HG03139 (cell line): ENCODE results near the gene AGBL4.
A peak's percentile ranks its signal among the peaks of the same experiment; 100 is the strongest.

ENCODE experiments used
- ATAC-seq: cut with Tn5 transposase; IDR thresholded peaks from one replicate; pipeline ENCODE4 v1.9.1; 2021; ENCODE audit not compliant: unreplicated experiment

Gene AGBL4

DNA sequence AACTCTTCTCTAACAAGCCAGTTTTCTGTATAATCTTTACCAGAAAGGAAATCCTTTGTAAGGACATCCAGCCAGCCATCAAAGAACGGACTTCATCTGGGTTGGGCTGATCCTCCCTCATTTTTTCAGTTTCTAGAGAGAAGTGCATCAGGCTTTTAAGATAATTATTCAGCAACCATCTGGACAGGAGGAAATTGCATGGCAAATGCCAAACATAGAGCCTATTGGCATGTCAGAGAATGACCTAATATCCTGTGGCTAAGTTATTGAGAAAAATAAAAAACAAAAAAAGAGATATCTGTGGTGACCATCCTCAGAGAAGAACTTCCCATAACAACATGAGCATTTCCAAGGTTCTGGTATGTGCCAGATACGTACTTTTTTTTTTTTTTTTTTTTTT is 1172.1 kb downstream of the AGBL4 start:
- no peak for ATAC-seq

DNA sequence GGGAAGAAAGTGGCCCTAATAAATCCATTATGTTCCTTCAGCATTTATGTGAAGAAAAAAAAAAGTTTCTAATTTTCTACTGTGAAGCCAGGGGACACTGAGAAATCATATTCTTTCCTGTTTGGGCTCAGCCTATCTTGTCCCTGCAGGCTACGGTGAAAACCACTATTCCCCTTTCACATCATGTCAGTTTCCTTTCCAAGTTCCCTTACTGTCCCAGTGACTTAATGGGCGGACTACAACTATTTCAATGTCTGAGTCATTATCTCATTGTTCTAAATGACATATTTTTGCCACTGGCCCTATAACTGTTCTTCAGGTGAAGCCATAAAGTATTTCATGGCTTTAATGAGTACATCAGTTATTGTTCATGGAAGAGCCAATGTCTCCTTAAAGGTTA is 1175.7 kb downstream of the AGBL4 start:
- ATAC-seq = no peak

DNA sequence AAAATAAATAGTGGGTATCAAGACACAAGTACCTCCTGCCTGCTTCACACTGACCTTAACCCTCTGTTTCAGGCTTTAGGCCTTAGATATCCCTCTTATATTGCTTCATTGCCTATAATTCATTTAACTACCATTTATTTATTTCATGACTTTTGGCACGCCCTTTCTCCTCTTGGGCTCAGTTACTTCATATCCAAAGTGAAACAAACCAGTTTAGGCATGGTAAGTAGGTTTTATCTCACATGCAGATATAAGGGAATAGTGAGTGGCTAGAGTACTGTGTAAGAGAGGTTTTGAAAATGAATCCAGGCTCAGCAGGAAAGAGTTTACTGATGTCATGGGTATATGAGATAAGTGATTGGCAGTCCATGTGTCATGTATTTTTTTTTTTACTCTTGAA is 1177.3 kb downstream of the AGBL4 start:
- ATAC-seq = no peak

DNA sequence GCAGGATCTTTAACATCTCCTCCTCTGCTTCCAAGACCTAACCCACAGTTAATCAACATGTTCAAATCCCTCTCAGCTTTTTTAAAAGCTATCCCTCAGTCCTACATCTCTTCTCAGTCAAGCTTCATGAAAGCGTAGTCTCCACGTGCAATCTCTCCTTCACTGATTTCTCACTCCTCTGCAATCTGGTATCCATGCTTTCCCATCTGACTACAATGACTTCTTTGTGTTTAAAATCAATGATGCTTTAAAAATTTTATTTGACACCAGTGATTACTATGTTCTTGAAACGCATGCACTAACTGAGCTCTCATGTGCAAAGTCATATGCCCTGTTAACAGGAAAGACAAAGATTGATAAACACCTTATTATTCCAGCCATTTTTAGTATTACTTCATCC is 1179.6 kb downstream of the AGBL4 start:
- ATAC-seq = no peak

DNA sequence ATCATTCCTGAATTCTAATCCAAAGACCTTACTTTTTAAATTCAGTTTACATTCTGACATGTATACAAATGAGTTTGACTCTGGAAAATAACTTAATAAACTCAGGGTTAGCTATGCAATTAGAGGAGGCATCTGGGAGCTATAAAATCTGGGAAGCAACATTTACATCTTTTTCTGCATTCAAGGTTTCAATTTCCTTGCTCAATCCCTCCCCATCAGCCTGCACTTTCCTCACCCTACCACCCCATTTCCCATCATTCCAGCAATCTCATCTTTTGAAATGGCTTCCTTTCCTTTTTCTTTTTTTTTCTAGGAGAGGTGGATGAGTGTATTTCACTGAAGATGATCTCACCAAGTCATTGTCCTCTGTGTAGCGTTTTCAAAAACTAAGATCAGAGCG is 1181.8 kb downstream of the AGBL4 start:
- no peak for ATAC-seq

DNA sequence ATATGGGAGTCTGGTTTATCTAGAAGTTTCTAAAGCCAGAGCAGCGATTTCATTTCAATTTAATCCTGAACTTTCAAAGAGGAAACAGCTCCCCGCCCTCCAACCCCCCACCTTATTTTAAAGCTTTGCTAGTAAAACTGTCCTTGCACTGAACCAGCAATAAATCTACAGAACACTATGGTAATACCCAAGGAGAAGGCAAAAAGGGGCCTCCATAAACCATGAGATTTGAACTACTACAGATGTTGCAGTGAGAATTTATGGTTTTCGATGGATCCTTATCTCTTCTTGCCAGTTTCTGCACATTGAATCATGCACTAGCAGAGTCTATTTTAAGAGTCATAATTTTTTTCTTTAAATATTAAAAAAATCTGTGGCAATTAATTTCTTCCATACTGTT is 1182.3 kb downstream of the AGBL4 start:
- no peak for ATAC-seq

DNA sequence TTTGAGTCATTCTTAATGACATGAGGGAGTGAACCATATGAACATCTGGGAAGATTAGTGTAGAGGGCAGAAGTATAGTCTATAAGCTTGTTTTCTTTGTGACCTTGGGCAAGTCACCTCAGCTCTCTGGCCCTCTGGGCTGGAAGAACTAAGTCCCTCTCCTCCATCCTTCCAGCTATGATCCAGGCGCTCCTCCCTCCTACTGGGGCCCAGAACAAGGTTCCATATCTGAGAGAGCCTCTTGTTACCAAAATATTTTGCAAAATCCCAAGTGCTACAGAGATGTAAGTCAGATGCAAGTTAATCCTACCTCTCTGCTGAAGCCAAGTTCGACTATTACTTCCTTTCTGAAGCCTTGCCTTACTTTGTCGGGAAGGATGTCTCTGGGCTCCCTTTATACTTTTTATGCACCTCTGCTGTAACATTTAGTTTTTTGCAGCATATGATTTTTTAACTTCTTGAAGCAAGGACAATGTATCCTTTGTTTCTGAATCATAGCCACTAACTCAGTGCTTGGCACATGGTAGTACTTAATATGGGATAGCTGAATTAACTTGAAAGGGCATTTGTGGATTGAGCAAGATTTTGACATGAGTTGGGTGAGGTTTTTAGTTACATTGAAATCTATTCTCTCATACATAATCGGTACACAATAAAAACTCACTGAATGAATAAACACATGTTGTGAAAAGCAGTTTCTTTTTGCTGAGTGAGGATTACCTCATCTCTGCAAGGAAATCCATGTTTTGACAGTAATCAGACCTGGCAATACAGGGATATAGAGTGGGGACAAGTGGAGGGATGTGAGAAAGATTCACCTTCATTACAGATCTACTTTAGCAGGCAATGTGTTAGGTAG is 1192.4 kb downstream of the AGBL4 start:
- no peak for ATAC-seq

DNA sequence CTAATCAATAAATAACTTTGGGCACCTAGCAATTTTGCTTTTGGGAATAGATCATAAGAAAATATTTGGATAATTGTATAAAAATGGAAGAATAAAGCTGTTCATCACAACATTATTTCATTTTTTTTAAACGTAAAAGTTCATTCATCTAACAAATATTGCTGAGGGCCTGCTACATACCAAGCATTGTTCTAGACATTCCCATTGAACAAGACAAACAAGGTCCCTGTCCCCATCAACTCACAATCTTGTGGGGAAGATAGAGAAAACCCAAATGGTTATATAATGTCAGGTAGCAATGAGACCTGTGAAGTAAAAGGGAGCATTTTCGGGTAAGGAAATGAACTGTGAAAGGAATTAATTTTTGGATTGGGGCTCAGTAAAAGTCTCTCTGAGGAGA is 1193.0 kb downstream of the AGBL4 start:
- ATAC-seq = no peak

DNA sequence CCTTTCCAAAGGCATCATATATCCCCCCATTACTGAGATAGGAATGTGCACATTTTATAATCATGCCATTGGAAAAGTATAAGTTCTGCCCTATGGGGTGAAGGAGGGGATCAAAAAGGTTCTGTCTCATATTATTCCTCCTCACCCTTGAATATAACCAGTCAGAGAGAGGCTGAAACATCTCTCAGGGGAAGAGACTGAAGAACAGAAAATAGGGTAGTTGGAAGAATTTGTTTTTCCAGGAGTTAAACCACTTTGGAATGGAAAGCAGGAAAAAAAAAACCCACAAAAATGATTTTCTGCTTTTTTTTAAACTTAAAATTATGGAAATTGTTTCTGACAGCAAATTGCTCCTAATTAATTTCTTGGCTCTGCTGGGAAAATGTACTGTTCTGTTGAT is 1194.3 kb downstream of the AGBL4 start:
- no peak for ATAC-seq

DNA sequence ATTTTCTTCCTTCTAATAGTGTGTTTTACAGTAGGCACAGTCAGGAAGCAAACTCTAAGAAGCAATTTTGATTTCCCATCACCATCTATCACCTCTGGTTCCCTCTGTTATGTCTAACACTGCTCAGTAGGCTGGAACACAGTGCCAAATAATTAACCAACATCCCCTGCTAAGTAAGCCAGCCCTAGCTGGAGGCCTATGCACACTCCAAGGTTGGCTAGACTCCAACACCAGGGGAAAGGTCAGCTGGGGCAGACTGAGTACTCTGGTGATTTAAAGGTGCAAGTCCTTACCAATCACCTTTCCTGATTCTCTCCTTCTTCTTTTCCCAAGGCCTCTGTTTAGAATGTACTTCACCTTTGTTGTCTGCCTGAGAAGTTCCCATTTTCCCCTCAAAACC is 1200.6 kb downstream of the AGBL4 start:
- ATAC-seq = no peak

DNA sequence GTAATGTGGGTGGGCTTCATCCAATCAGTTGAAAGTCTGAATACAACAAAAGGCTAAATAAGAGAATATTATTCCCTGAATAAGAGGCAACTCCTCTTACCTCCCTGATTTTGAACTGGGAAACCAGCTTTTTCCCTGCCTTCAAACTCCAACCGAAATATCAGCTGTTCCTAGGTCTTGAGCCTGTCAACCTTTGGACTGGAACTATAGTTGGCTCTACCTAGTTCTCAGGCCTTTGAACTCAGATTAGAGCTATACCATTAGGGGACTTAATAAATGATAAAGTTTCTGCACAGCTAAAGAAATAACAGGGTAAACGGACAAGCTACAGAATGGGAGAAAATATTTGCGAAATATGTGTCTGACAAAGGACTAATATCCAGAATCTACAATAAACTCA is 1203.3 kb downstream of the AGBL4 start:
- no peak for ATAC-seq

DNA sequence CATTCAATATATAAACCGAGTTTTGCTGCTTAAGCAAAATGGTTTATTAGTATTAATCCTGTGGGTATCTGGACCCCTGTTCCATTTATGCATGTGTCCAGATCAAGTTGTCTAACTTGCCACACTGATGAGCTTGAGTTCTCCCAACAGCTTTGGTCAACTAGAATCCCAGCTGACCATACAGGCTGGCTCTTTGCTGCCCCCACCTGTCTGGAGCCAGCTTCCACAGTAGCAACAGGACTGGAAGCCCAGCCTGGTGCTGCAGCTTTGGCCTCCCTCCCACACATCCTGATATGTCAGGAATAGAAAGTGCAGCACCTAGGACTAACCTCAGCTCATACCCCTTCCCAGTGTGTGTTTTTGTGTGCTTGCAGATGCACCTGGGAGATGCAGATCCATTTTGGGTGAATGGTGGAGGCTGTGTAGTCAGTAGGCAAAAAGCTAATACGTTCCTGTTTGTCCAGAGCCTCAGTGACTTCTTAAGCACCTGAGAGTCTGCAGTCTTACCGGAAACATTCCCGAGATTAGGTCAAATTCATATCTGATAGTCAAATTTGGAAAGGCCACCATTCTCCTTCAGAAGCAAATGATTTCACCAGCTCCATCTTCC is 1206.1 kb downstream of the AGBL4 start:
- ATAC-seq = peak; percentile 86

DNA sequence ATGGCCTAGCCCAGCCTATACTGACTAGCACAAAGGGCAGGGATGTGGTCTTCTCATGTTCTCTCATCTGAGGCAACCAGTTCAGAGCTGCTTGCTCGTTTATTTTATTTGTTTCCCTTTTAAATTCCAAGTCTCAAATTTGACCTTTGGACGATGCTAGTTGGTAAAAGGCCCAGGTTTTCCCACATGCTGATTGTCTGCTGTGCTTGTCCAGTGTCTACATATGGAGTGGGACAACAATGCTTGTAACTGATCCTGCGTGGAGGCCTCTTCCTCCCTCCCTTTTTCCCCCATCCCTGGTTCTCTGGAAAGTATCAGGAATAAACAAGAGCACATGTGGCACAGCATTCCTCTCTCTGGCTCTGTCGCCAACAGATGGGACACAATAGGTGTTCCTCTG is 1213.0 kb downstream of the AGBL4 start:
- no peak for ATAC-seq

DNA sequence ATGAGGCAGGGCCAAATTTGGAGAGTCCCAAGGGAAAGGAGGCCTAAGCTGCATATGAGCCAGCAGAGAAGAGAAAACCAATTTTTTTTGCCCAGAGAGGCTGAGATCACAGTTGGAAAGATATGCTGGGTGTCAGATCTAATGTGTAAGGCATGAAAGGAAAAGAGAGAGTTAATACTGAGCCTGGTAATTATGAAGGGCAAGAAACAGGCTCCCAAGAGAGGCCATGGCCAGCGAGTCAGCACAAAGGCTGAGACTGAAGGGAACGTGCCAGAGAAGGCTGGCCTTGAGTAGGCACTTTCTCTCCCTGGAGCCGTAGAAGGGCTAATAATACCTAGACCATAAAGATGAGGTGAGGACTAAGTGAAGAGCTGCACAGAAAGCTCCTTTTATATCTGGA is 1215.3 kb downstream of the AGBL4 start:
- no peak for ATAC-seq

DNA sequence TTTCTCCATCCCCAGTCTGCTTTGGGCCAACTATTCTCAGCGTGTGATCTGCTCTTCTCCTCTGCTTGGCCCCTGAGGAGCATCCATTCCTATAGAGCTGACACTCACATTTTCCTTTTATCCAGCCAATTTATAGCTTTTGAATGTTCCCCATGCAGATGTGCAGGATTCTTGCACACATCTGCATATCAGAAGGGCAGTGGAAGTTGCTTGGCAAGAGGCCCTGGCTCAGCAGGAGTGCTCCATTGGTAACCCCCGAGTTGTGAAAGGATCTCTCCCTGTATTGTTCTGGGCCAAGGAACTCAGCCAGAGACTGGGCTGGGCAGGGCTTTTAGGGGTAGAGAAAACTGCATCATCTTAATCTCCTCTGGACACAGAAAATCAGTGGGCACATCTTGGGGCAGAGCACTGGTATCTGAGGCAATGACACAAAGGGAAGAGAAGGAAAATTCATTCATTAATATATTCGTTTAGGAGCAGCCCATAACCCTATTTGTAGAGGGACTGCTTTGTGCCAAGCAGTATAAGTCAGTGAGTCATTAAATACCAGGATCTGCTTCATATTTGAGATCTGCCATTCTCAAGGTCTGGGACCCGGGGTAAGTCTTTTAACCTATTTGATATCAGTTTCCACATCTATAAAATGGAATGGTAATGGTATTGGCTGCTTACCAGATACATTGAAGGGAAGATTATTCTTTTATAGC is 1216.0 kb downstream of the AGBL4 start:
- ATAC-seq = no peak

DNA sequence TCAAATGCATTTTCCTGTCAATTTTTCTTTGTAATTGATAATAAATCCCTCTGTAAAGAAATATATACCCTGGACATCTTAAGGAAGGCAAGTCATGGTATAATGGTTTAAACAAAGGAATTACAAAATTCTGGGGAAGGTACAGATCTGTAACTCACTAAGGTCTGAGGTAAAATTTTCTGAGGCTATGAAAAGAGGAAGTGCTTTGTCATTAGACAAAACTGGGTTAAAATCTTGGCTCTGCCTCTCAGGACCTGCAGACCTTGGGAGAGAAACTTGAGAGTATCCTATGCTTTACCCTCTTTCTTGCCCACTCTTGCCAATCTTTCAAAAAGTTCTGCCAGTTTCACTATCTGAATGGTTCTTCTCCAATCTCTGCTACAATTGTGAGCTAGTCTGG is 1220.3 kb downstream of the AGBL4 start:
- no peak for ATAC-seq

DNA sequence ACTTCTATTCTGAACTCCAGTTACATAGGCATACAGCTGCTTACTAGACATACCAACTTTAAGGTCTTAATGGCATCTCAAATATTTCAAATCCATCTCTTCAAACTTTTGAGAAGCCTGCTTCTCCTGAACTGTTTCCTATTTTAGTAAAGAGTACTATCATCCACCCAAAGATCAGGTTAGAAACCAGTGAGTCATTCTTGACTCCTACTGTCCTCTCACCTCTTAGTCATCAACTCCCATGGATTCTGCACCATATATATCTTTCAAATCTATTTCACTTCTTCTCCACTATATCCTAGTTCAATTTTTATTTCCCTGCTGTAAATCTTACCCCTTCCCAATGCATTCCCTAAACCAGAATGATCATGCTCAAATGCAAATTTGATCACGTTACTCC is 1228.9 kb downstream of the AGBL4 start:
- no peak for ATAC-seq

DNA sequence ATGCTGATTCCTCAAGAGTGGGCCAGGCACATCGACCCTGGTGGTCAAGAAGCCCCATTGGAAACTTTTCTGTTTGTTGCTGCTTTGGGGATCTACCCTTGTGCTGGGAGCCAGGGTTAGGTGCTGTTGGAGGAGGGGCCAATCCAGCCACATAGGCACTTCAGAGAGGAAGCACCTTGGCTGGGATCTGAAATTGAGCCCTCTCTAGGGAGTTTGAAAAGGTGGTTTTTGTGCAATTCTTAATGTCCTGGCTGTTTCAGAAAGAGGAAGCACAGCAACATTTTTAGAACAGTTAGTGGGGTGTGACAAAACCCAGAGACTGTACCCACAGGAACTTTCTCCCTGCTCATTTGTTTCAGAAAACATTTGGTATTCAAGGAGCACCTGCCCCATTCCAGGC is 1229.9 kb downstream of the AGBL4 start:
- ATAC-seq = peak; percentile 82

DNA sequence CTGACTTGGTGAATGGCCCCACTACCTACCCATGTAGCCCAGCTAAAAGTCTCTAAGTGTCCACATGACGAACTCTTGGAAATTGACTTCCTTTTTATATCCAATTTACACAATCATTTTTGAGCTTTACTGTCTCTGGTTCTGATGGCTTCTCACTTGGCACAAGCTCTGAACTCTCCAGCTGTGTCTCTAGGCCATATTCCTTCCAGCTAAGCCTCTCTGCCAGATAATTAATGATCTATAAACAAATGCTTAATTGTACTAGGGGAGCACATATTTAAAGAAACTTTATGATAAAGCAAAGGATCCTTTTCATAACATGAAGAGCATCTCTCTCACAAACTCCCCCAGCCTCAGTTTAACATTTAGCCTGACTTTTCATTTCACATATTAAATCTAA is 1230.8 kb downstream of the AGBL4 start:
- no peak for ATAC-seq

DNA sequence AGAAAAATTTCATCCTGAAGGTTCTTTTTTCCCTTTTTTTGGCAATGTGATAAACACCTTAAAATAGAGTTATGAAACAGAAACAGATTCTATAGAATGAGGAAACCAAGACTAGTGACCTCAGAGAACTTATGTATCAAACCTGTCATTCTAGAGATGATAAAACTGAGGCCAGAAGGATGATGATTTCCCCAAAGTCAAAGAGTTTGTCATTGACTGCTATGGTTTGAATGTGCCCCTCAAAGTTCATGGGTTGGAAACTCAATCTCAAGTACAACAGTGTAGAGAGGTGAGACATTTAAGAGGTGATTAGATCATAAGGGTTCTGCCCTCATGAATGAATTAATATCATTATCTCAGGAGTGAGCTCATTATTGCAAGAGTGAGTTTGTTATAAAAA is 1233.4 kb downstream of the AGBL4 start:
- ATAC-seq = peak; percentile 38

DNA sequence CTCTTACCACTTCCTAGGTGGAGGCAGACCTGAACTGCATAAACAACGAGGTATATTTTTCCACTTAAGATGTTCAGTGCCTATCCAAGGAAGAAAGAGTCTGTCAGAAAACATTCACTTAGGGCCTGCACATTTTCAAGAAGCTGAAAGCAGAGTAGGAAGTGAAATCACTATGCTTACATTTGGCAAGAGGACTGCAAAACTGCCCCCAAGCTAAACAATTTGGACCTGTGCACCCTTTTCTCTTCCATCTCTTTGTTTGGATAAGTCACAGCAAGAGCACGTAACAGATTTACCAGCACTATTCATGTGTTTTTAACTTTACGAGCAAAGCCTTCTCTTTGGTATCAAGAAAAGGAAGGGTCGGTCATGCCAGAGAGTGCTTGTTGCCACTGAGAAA is 1233.9 kb downstream of the AGBL4 start:
- ATAC-seq = no peak

DNA sequence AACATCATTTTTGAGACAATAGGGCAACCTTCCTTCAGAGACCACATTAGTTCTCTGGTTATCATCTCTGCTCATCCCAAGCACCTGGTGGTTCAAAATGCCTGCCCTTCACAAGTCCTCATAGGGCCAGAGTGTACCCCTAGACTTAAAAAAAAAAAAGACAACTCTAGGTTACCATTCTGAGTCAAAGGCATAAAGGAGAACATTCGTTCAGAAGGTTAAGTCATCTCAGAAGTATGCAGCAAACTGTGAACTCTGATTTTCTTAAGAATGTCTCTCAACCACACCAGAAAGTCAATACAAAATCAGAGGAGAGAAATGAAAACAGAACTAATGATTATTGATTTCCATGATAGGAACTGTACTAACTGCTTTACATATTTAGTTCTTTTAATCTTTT is 1237.9 kb downstream of the AGBL4 start:
- no peak for ATAC-seq
